Peyer's patch (tissue), 4 donors: ENCODE data around the gene ZRSR2.

Source experiments
- CTCF ChIP-seq, 6 experiments: fragments of 450-650 bp in 4 of 6; fragments of 200-600 bp in 2 of 6; sonication (generic) in 1 of 6; IDR thresholded peaks; one replicate each; pipeline ENCODE4 v1.5.1; 2017 to 2019; ENCODE audit warnings: antibody characterized with exemption in 6 of 6, mild to moderate bottlenecking in 3 of 6, moderate library complexity in 1 of 6
- POLR2A ChIP-seq, 2 donors: fragments of 450-650 bp; IDR thresholded peaks; one replicate each; pipeline ENCODE4 v1.5.1; 2017; ENCODE audit warnings: antibody characterized with exemption in 2 of 2, mild to moderate bottlenecking in 2 of 2, moderate library complexity in 2 of 2

GRCh38 chrX:15854712-15855567 lies 64.7 kb downstream of the ZRSR2 start, which contains the start of gene AP1S2:
- TF ChIP-seq CTCF (IDR thresholded peaks at IDR 0.05): no peak
- peak; percentile 70 to 71 for TF ChIP-seq POLR2A (IDR thresholded peaks at IDR 0.05)
